AG04449 (cell line): Measurements from ENCODE around the gene SH3BGRL3.
"Not testable (repeated sequence)": the region's sequence is repeated elsewhere in the genome, so short reads cannot be mapped to it uniquely, and the experiment has no call there.

Experiments used
- CTCF ChIA-PET: fragments of 350-600 bp; formaldehyde crosslinking; extraction: SDS; loops from one replicate; lab custom pipeline; 2021; ENCODE audit warnings: antibody characterized with exemption; lab: Yijun Ruan, JAX
- POLR2A ChIA-PET: fragments of 400-600, 350-600 bp; formaldehyde crosslinking; extraction: SDS; loops from one replicate; lab custom pipeline; 2020; ENCODE audit warnings: antibody characterized with exemption, inconsistent platforms; lab: Yijun Ruan, JAX
- DNase-seq: peaks from one replicate; pipeline ENCODE4 v3.0.0-alpha.2; 2010; ENCODE audit warnings: low read depth, low spot score
- H3K4me3 ChIP-seq: 2 replicates; pipeline ENCODE4 v1.5.1; 2011; ENCODE audit warnings: low read depth, mild to moderate bottlenecking, control low read depth, low read length
- CTCF ChIP-seq: IDR thresholded peaks from one replicate; pipeline ENCODE4 v1.5.1; 2011; ENCODE audit warnings: mild to moderate bottlenecking, moderate library complexity, low read length, control low read depth, inconsistent platforms; ENCODE audit not compliant: insufficient read depth; ENCODE audit errors: missing control alignments

SH3BGRL3 gene

GRCh38 chr1:26328597-26328996, 48.7 kb downstream of the SH3BGRL3 start:
- ChIA-PET CTCF (interaction anchor here (1.4 to 1.8 kb wide), 3 partner anchors 36 to 95 kb away, joined by 4 to 7 read pairs (median 5); partner anchors contain the start of gene CEP85), POLR2A (interaction anchor here (0.6 kb wide), 1 partner anchor 680 kb away, joined by 3 read pairs; no protein-coding TSS in a partner anchor)
- TF ChIP-seq CTCF = no peak
- DNase-seq = no peak
- H3K4me3 ChIP-seq = no peak overlapping the region

- CTCF ChIA-PET = interaction anchor here (1.4 to 4.2 kb wide), 3 partner anchors 7 to 88 kb away, joined by 5 to 37 read pairs (median 7); no protein-coding TSS in a partner anchor
- H3K4me3 ChIP-seq, DNase-seq: not testable (repeated sequence)
- POLR2A ChIA-PET = interaction anchor here (0.7 kb wide), 1 partner anchor 9 kb away, joined by 4 read pairs; no protein-coding TSS in a partner anchor
Observed at GRCh38 chr1:26329380-26329779, 49.5 kb downstream of the SH3BGRL3 start.

GRCh38 chr1:26330276-26330675, 50.4 kb downstream of the SH3BGRL3 start:
- ChIA-PET CTCF (interaction anchor here (1.8 to 4.2 kb wide), 2 partner anchors 8 to 34 kb away, joined by 7 to 37 read pairs; no protein-coding TSS in a partner anchor), POLR2A (no interaction called here)
- no peak overlapping the region for H3K4me3 ChIP-seq
- no peak for DNase-seq
- TF ChIP-seq CTCF = no peak
